ENCODE measurements around the gene LAMA2. TPM values are rescaled to one million over a fixed set of nuclear protein-coding genes. Genes with fewer than 3 reads are reported as not detected.
A peak's percentile ranks its signal among the peaks of the same experiment; 100 is the strongest.

The LAMA2 gene
- total RNA-seq: 0.24 and 0.58 TPM in 2 replicates

- peak; percentile 18 for DNase-seq (ENCODE audit: extremely low read depth, low read depth, low spot score)
Measured at GRCh38 chr6:128882991-128883611, at the start of gene LAMA2. Gene LAMA2, plus strand, starts transcription at chr6:128883138. Its CDS starts 108 bp downstream, at chr6:128883246.

- DNase-seq (ENCODE audit: extremely low read depth, low read depth, low spot score): no peak
Measured at GRCh38 chr6:128836761-128837160, 46.2 kb upstream of the LAMA2 start.

GRCh38 chr6:128841518-128841917 is 41.4 kb upstream of the LAMA2 start:
- DNase-seq (ENCODE audit: extremely low read depth, low read depth, low spot score): no peak

- no peak for DNase-seq (ENCODE audit: extremely low read depth, low read depth, low spot score)
Measured at GRCh38 chr6:128844598-128844997, 38.3 kb upstream of the LAMA2 start.

DNA sequence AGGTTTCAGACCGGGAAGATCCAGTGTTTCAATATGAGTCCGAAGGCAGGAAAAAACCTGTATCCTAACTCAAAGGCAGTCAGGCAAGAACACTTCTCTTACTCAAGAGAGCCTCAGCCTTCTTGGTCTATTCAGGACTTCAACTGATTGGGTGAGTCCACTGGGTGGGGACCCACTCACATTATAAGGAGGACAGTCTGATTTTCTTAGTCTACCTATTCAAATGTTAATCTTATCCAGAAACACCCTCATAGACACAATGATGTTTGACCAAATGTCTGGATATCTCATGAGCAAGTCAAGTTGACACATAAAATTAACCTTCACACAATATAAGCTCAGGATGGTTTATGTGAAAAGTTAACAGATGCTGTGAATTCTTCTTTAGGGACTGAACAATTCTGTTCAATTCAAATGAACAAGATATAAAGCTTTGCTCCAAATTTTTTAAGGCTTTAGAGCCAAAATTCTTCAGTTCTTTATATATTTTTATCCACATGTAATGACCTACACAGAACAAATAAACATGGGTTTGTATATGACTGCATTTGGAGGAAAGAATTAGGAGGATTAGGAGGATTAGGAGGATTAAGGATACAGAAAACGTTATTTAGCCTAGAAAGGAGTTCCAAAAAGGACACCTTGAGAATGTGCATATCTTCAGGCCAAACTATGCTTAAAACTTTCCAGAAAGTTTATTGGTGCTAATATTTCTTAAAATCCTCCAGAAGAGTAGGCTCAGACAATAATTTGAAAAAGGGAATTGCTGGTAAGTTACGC is 35.3 kb upstream of the LAMA2 start:
- DNase-seq (ENCODE audit: extremely low read depth, low read depth, low spot score): no peak

DNA sequence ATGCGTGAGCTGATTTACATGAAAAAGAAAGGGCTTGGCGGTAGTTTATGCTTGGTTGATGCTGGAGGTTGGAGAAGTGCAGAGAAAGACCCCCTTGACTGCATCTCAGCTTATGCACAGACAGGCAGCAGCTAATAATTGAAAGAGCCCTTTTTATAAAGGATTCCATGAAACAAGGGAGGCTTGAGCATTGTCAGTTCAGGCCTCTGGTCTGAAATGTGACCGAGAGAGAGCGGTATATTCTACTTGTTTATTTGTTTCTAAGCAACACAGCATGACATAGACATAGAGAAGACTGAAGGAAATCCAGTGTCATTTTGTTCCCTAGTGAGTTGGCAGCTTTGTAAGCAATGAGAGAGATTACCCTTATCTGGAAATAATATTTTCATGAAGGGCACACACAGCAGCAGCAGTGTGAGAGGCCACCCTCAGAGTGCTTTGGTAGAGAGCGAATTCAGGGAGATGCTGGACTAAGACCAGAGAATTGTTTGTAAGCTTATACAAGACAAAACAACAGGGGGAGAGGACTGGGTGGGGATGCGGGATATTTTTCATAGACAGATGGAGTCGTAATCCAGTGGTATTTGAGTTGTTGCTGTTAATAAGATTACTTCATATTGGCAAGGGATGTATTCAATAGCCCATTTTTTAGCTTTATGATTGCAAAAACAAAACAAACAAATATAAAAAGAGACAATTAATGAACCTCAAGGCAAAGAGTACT is 34.6 kb upstream of the LAMA2 start:
- DNase-seq (ENCODE audit: extremely low read depth, low read depth, low spot score): no peak

- no peak for DNase-seq (ENCODE audit: extremely low read depth, low read depth, low spot score)
Measured at GRCh38 chr6:128855581-128856085, 27.3 kb upstream of the LAMA2 start.

DNA sequence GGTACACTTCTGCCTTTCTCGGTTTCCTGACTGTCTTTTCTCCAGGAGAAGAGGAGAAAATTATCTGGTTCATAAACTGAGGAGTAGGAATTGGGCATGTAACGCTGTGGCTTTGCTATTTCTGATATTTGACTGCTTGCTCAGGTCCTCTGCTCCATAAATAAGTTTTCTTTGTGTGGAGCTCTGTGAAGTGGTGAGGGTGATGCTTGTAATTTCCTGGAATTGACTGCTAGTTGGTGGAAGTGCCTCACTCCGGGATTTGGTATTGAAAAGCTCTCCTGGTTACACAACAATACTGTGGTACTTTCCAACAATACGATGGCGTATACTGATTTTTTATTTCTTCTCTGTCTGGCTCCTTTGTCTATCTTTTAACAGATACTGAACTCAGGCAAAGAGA is 25.1 kb upstream of the LAMA2 start:
- DNase-seq (ENCODE audit: extremely low read depth, low read depth, low spot score): no peak

GRCh38 chr6:128860782-128861181 is 22.2 kb upstream of the LAMA2 start:
- no peak for DNase-seq (ENCODE audit: extremely low read depth, low read depth, low spot score)

DNA sequence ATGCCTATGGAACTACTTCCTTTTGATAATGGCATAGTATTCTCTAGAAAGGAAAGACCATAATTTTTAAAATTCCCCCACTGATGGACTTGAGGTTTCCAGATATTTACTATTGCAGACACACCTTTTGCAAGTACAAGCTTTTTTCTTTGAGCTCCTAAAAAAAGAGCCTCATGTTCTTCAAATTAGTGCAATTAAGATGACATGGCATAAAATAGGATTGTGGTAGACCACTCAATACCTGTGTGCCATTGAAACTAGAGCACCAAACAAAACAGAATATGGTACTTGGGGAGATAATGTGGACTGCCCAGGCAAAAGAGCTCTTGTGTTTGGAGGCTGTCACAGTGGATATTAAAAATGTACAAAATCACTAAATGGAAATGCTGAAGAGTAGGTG is 19.0 kb upstream of the LAMA2 start:
- no peak for DNase-seq (ENCODE audit: extremely low read depth, low read depth, low spot score)

GRCh38 chr6:128870746-128871145 is 12.2 kb upstream of the LAMA2 start:
- DNase-seq (ENCODE audit: extremely low read depth, low read depth, low spot score): no peak

GRCh38 chr6:128874863-128875262 is 8.1 kb upstream of the LAMA2 start:
- no peak for DNase-seq (ENCODE audit: extremely low read depth, low read depth, low spot score)

GRCh38 chr6:128882560-128882959 is 378 bp upstream of the LAMA2 start:
- no peak for DNase-seq (ENCODE audit: extremely low read depth, low read depth, low spot score)

DNA sequence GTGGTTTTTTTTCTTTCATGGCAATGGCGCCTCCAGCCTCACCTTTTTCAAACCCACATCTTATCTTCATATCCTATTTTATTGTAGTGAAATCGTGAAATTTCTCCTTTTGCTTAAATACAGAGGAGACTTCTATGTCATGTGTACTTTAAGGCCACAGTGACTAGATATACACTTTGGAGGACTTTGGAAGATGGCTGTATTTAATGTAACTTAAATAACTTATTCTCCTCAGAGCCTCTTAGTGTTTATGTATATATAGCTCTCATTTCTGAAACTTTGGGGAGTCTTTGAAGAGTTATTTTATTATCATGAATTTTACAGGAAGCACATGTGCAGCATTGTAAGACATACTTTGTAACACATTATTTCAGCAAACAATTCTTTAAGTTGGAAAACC is 968 bp downstream of the LAMA2 start:
- DNase-seq (ENCODE audit: extremely low read depth, low read depth, low spot score): no peak

DNA sequence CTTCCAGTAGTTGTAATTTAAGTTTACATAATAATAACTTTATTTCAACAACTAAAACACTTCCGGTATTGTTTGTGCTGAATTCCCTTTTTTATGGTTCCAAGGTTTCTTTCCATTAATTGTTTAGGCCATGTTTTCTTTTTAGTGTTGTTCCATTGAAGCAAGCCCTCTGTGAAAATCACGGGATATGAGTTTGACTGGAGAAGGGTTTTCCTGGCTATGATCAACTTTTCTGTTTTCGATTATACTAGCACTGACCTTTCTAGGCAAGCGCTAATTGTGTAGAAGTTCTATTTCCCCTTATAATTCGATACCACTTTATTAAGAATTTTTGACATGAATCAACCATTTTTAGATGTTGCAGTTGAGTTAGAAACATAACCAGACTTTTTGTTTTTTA is 2.4 kb downstream of the LAMA2 start:
- DNase-seq (ENCODE audit: extremely low read depth, low read depth, low spot score): no peak

- no peak for DNase-seq (ENCODE audit: extremely low read depth, low read depth, low spot score)
Measured at GRCh38 chr6:128886706-128887105, 3.8 kb downstream of the LAMA2 start.

GRCh38 chr6:128888444-128889175 is 5.7 kb downstream of the LAMA2 start:
- no peak for DNase-seq (ENCODE audit: extremely low read depth, low read depth, low spot score)

- no peak for DNase-seq (ENCODE audit: extremely low read depth, low read depth, low spot score)
Measured at GRCh38 chr6:128889870-128890269, 6.9 kb downstream of the LAMA2 start.

DNA sequence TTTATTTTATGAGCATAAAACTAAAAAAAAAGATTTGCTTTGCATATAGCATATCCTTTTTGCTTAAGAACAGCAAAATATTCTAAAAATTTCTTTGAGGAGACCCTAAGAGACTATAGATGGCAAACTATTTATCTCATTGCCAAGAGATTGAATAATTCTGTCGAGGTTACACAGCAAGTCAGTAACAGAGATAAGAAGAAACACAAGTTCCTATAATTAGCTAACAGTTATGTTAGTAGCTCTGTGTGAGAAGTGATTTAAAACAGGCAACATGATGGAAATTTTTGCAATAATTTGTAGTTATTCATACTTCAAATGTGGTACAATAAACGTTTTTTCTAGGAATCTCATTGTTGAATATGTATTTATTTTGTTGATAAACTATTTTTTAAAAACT is 9.1 kb downstream of the LAMA2 start:
- DNase-seq (ENCODE audit: extremely low read depth, low read depth, low spot score): no peak

DNA sequence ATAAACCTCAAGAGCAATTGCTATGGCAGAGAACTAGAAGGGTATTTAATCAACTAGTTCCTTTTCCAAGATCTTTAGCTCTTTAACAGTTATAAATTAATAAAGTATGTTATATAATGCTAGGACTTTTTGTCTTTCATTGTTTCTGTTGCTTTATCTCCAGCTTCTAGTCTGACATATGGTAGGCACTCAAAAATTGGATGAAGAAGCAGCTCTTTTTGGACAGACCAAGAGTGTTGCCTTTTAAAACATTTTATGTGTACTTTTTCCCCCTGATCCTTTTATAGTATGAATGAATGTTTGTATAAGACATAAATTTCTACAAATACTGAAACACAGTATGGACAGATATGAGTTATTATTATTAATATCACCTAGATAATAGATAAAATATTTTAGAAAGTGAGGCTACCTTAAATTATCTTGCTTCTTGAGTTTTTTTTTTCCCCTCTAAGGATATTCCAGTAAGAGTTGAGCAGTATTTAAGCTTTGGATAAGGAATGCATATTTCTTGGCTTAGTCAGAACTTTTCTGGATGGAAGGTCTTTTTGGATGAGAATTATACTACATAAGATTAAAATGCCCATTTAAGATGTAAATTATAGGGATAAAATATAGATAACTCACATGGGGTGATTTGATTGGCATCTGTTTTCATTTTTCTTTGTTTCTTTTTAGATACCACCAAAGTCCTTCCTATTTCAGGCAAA is 16.6 kb downstream of the LAMA2 start:
- DNase-seq (ENCODE audit: extremely low read depth, low read depth, low spot score): no peak
